GM18858 (cell line): Measurements from ENCODE around the gene STAT4.

Experiments used
- ATAC-seq: cut with Tn5 transposase; IDR thresholded peaks from one replicate; pipeline ENCODE4 v1.9.1; 2021; ENCODE audit not compliant: unreplicated experiment

The STAT4 gene

GRCh38 chr2:191018048-191018447 lies 132.7 kb downstream of the STAT4 start:
- ATAC-seq = no peak

- ATAC-seq = no peak
Observed at GRCh38 chr2:191015831-191016230, 135.0 kb downstream of the STAT4 start.

- no peak for ATAC-seq
Observed at GRCh38 chr2:191015239-191015638, 135.6 kb downstream of the STAT4 start.

GRCh38 chr2:191014653-191015020 lies 136.2 kb downstream of the STAT4 start:
- ATAC-seq = no peak

GRCh38 chr2:191013932-191014652 lies 136.7 kb downstream of the STAT4 start, which contains the start of gene STAT1:
TSS of gene STAT1 (minus strand) at chr2:191014171. CDS start at chr2:191010003, 4,168 bp downstream.
- peak; percentile 73 for ATAC-seq

GRCh38 chr2:191013682-191013931 lies 137.2 kb downstream of the STAT4 start:
- ATAC-seq = peak; percentile 0

- ATAC-seq = no peak
Observed at GRCh38 chr2:191012845-191013681, 137.7 kb downstream of the STAT4 start.

GRCh38 chr2:191012346-191012745 lies 138.4 kb downstream of the STAT4 start:
- no peak for ATAC-seq

GRCh38 chr2:191010887-191011885 lies 139.6 kb downstream of the STAT4 start:
- no peak for ATAC-seq

GRCh38 chr2:191009541-191010374 lies 141.0 kb downstream of the STAT4 start:
- no peak for ATAC-seq

GRCh38 chr2:191008286-191008685 lies 142.5 kb downstream of the STAT4 start:
- no peak for ATAC-seq

- no peak for ATAC-seq
Observed at GRCh38 chr2:191006997-191007783, 143.6 kb downstream of the STAT4 start.

- no peak for ATAC-seq
Observed at GRCh38 chr2:191006297-191006696, 144.5 kb downstream of the STAT4 start.

- no peak for ATAC-seq
Observed at GRCh38 chr2:191003405-191004309, 147.1 kb downstream of the STAT4 start.

- ATAC-seq = no peak
Observed at GRCh38 chr2:191001624-191002023, 149.2 kb downstream of the STAT4 start.

- ATAC-seq = no peak
Observed at GRCh38 chr2:191001032-191001431, 149.8 kb downstream of the STAT4 start.

- no peak for ATAC-seq
Observed at GRCh38 chr2:190999949-191000665, 150.7 kb downstream of the STAT4 start.

- no peak for ATAC-seq
Observed at GRCh38 chr2:190999058-190999457, 151.7 kb downstream of the STAT4 start.
